ENCODE results near the gene ADAMTS6.
"Not testable (repeated sequence)": the region's sequence is repeated elsewhere in the genome, so short reads cannot be mapped to it uniquely, and the experiment has no call there.

Gene ADAMTS6

GRCh38 chr5:65197531-65198455 lies 283.9 kb downstream of the ADAMTS6 start:
- DNase-seq: no peak

DNA sequence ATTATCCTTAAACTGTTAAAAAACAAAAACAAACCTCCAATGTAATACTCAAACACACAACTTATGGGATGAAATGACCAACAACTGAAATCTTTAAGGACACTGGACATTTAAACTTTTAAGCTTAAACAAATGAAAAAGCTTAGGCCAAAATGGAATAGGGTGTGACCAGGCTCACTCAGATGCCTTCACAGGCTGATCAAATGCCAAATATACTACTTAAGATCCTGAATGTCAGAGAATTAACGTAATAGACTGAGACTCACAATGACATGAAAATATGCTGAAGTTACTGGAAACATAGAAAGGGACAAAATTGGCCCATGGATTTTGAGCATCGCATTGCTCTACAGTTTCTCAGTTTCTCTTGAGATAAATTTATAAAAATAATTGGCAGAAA lies 286.8 kb downstream of the ADAMTS6 start:
- DNase-seq: no peak

GRCh38 chr5:65192331-65192730 lies 289.4 kb downstream of the ADAMTS6 start:
- no peak for DNase-seq

DNA sequence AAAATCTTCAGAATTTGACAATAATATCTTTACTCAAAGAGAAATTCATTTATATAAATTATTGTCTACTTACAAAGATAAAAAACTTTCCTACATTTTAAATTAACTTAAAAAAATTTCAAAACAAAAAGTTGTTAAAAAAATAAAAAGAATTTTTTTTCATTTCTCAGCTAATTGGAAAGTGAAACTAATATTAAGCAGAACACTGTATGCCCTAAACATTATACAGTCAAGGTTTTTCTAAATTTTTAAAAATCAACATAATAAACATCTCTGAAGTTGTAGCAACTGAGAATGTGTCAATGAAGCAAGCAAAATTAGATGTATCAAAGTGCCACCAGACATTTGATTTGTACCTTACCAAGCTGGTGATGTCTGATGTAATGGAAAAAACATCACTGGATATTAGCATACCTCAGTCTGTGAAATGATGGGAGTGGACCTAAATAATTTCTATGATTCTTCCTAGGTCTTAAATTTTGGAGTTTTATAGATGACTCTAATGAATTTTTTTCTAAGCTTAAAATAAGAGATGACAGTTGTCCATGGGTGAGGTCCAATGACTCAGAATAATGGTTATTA lies 290.1 kb downstream of the ADAMTS6 start:
- DNase-seq: no peak

DNA sequence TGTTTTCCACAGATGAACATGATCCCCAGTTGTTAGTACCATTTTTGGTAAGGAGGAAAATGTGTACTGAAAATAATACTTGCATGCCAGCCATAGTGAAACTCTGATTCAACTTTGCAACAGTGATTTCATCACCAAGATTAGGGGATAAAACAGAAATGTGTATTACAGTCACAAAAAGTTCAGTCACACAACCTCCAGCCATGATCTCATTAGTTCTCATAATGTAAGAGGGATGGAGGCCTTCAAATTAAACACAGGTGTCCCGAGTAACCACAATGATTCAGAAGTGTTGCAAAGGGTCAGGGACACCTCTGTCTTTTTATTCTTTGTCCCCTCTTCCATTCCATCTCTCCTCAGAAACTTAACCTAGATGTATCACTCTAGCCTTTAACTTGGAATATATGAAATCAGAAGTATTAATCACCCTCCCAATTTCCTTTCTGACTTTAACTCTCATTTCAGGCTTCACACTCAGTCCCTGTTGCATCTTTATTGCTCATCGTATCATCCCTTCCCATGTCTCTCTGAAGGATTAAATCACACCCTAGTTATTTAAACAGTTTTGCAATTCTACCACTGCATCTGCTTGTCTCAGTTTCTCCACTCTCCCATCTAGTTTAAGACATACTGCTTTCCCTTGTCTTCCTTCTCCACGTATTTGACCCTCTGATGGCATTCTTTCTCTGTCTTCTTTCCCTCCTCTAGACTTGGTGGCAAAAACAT lies 291.2 kb downstream of the ADAMTS6 start:
- DNase-seq: no peak

DNA sequence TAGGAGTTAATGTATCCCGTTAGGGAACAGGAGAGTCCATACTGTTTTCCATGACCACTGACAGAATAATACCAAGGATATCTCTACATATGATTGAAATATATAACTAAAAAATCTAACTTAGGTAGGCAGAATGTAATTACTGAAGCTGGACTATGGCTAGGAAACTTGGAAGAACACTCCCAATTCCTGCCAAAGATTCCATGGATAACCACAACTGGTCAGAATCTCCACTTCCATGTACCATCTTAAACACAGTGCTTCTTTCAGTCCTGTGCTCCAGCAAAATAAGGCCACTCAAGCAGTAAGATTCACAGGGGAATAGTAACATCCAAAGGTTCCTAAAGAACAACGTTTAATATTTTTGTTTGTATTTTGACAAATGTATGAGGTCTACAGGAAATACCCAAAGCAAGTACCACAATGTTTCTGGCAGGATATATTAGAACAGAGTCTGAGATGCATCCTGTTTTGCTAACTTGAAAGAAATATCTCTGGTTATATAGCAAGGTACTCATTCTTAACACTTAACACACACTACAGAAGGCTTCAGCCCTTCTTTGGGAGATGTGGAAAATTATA lies 295.0 kb downstream of the ADAMTS6 start:
- DNase-seq: no peak

DNA sequence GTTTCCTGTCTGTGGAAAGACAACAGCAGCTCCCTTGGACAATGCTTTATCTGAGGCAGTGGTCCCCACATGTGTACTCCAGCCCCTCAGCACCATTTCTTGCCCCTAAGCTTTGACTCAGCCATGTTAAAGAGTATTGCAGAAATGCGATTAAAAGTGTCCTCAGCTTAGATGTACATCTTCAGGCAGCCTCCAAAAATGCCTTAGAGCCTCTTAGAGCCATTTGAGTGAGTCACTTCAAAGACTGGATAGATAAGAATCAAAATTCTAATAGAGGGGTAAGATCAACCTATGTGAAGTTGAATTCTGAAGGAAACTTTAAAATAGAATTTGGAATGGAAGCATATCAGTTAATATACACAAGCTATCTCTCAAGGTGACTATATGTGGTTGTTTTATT lies 296.3 kb downstream of the ADAMTS6 start:
- DNase-seq: no peak

- DNase-seq: no peak
Observed at GRCh38 chr5:65184780-65185179, 296.9 kb downstream of the ADAMTS6 start.

DNA sequence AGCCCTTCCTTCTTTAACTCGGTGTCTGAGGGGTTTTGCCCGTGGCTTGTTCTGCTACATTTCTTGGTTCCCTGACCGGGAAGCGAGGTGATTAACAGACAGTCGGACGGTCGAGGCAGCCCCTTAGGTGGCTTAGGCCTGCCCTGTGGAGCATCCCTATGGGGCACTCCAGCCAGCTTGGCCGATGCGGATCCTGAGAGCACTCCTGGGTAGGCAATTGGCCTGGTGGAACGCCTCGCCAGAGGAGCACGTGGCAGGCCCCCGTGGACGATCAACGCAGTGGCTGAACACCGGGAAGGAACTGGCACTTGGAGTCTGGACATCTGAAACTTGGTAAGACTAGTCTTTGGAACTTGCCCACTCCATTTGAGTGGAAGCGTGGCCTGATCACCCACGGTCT lies 307.5 kb downstream of the ADAMTS6 start:
- DNase-seq: not testable (repeated sequence)

DNA sequence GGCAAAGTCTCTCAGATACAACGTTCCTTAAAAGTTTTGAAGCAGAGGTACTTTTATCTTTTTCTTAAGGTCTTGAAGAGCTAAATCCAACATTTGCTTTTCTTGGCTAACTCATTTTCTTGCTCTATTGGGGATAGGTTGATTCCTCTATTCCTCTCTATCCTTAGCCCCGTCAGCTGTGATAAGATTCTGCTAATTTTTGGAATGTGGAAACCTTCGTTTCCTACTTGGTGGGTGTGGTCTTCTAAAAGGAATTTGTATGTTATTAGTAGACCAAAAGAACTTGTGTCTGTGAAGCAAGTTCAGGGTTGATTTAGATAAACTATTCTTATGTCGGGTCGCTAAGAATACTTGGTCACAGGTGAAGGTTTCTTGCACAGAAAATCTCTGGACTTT lies 308.6 kb downstream of the ADAMTS6 start:
- no peak for DNase-seq

DNA sequence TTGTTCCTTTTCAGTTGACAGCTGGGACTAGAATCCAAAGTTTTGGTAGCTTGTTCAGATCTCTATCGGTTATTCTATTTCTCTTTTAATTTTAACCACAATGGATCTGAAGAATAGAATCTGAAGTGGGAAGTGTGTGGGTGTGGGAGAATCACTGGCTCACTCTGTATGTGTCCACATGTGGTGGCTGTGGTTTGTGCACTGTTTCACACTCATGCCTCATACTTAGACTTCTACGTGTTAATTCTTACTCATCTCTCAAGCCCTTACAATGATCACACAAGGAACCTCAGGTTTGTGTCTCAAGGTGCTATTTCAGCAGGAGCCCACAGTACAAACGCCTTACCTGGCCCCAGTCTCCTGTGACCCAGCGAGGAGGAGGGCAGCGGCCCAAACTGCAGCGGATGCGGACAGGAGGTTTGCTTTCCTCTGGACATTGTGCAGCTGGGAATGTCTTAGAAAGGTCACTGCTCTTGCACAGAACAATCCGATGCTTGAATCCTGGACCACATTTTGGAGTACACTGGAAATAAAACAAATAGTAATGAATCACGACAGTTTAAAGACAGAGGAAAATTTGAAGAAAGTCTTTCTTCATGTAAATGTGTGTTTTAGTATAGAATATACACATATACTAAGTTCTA lies 309.1 kb downstream of the ADAMTS6 start:
- peak; percentile 12 for DNase-seq

DNA sequence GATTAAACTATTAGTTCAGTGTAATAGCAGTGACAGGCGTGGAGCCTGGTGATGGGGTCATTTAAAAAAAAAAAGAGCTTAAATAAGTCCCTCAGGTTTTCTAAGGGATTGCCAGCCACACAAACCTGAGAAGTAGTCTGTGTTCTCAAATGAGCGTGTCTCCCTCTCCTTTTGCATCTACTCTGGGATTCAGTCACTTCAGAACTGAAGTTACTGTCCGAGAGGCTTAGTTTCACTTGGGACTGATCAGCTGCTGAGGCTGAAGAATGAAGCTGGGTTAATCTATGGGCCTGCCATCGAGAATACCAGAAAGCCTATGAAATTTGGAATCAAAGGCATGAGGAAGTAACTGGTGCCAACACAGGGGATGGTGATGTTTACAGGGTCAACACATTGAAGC lies 310.1 kb downstream of the ADAMTS6 start:
- DNase-seq: no peak

DNA sequence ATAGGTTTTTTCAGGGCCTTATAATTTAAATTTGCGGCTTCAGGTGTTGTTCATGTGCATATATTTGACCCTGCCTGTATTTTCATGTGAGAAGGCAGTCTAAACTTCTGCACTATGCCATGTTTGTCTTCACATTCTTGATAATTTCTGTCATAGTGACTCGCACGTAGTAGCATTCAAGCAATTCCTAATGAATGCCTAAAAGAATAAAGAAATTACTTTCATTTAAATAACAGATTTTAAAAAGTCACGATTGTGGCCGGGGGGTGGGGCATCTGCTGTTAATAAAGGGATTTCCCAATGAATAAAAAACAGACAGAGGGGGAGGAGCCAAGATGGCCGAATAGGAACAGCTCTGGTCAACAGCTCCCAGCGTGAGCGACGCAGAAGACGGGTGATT lies 318.0 kb downstream of the ADAMTS6 start:
- DNase-seq: no peak

GRCh38 chr5:65161655-65162054 lies 320.1 kb downstream of the ADAMTS6 start:
- no peak for DNase-seq

DNA sequence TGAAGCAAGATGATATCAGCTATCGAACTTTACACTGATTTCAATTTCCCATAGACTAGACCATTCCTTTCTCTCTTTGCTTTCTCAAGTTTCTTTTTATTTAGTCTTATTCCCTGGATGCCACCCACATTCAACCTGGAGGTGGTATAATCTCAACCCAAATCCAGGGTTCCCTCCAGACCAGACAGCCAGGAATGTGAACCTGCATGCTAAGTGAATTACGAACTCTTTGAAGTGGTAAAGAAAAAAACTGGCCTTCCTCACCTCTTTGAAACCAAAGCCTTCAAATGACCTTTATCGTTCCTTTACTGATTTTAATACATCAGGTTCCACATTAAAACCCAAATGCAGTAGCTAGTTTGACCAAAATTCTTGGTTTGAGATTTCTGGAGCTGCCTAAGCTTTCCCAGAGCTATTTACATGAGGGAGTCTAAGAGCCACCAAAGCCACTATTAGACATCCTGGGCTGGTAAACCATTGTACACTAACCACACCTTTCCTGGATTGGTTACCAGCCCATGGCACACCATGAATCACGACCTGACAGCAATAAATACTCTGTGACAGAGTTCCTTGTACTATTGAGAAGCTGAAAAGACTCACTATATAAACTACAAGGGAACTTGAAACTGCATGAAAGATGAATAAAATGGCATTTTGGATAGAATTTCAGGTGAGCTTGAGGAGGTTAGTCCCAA lies 323.7 kb downstream of the ADAMTS6 start:
- DNase-seq: no peak

DNA sequence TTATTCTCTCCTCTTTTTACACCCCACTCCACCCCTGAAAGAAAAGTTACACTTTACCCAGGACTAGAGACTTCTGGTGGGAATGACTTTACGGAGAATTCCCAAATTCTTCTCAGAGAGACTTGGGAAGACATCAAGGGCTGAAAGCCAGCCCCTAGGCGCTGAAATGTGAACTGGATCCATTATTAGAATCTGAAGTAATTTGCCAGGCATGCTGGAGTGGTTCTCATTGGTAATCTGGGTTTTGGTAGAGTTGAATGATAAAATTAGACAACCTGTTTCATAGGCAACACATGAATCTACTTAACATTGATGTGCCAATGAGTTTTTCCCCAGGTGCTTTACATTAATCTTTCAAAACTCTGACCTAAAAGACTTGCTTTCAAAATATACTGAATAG lies 324.8 kb downstream of the ADAMTS6 start:
- DNase-seq: no peak

DNA sequence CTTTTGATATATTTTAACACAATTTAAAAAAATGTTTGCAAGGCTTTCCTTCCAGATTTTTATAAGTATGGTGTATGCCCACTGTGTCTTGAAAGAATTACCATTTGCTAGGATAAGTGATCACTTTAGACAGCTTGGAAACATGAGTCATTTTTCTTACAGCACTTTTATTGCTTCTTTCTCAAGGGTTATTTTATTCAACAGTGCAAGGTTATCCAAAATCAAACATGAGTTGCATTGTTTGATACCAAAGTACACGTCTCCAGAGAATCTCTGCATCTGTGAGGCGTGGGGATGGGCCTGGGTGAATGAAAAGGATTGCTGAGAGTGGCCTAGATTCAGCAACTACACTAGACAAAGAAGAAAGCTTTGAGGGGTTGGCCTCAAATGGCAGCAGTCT lies 329.6 kb downstream of the ADAMTS6 start:
- DNase-seq: no peak

DNA sequence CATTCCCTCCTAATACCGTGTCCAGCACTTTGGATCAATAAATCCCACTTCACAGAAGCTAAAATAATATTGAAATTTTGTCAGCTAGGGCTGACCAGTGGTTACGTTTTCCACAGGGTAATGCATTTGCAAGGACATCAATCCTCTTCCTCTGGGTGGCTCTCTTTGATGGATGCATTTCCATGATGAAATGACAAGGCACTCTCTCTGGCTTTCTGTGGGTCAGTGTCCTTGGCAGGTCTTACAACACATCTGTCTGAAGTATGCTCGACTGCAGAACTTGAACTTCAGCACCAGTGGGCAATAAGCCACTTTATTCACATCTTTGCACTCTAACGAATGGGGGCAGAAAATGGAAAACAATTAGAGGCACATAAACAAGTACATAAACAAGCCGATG lies 330.1 kb downstream of the ADAMTS6 start:
- no peak for DNase-seq

- DNase-seq: no peak
Observed at GRCh38 chr5:65150599-65151304, 331.0 kb downstream of the ADAMTS6 start.

DNA sequence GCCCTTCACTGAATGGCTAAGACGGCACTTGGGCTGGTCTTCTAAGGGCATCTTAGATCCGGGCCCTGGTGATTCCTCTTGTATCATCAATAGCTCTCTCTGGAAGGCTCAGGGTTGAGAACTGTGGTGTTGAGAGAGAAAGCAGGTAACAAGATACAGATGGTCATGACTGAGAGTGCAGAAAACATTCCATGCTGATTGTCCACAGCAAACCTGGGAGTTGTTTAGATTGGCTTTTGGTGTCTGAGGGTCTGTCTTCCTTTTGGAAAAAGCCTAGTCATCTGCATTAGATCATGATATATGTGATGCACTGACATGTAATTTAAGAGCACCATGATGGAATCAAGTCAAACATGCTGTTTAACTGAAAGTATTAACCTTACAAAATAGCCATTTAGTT lies 331.9 kb downstream of the ADAMTS6 start:
- no peak for DNase-seq

DNA sequence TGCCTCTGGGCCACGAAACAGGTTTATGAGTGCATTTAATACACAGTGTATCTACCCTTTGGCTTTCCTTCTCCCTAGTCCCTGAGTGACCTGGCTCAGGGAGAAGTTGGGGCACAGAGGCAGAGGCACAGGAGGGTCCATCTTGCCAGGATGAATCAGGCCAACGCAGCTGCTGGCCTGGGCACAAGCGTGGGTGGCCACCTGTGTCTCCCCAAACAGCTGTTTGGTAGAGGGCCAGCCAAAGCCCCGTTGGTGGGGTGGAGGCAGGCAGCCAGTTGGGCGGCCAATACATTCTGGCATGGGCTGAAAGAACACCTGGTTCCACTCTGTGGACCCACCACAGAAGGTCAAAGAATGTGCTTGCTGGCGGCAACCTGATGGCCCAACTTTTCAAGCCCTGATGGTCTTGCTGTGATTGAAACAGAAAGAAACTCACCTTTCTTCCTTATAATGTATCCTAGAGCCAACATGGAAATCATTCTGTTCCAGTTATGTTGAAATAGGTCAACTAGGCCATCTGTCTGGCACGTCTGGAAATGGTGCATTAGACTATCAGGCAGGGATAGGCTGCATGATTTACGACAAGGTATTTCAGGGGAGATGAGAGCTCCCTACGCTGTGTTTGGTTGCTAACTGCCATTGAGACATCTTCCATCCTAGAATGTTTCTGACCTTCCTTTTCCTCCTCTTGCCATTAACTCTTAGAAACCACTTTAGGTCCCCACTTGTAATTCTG lies 337.4 kb downstream of the ADAMTS6 start:
- DNase-seq: no peak
